Gastrocnemius medialis (tissue), 4 donors: Measurements from ENCODE around the gene APBB2. TPM values are rescaled to one million over a fixed set of nuclear protein-coding genes. Genes with fewer than 3 reads are reported as not detected.
A peak's percentile ranks its signal among the peaks of the same experiment; 100 is the strongest.

ENCODE experiments used
- ATAC-seq, 2 donors: fragments of 150-250 bp; one replicate each; pipeline ENCODE4 v1.9.1; 2016
- DNase-seq, 2 donors: peaks; one replicate each; pipeline ENCODE4 v3.0.0-alpha.2; 2019
- H3K27ac ChIP-seq, 4 donors: fragments of 200-600 bp; sonication (generic); 1 replicate in 1 of 4; 2 replicates in 3 of 4; pipeline ENCODE4 v1.5.1; 2016 to 2018; ENCODE audit warnings: mild to moderate bottlenecking in 2 of 4, moderate library complexity in 1 of 4
- H3K27me3 ChIP-seq, 3 donors: fragments of 200-600 bp; sonication (generic) in 2 of 3; 1 replicate in 1 of 3; 2 replicates in 2 of 3; pipeline versions ENCODE4 v1.5.1 to v1.6.0; 2016 to 2019; ENCODE audit warnings: mild to moderate bottlenecking in 1 of 3, moderate library complexity in 1 of 3
- H3K36me3 ChIP-seq, 2 donors: fragments of 200-600 bp; sonication (generic) in 1 of 2; one replicate each; pipeline ENCODE4 v1.5.1; 2017 to 2018
- H3K4me1 ChIP-seq, 2 donors: fragments of 200-600 bp; sonication (generic) in 1 of 2; one replicate each; pipeline ENCODE4 v1.5.1; 2016 to 2017; ENCODE audit warnings: mild to moderate bottlenecking in 2 of 2
- H3K4me3 ChIP-seq, 4 donors: fragments of 200-600 bp; sonication (generic) in 3 of 4; 1 replicate in 1 of 4; 2 replicates in 3 of 4; pipeline ENCODE4 v1.5.1; 2016 to 2019; ENCODE audit warnings: mild to moderate bottlenecking in 2 of 4
- H3K9me3 ChIP-seq, 3 donors: fragments of 200-600 bp; sonication (generic) in 2 of 3; 1 replicate in 1 of 3; 2 replicates in 2 of 3; pipeline ENCODE4 v1.5.1; 2016 to 2019
- POLR2A ChIP-seq, 2 donors: fragments of 450-650 bp; IDR thresholded peaks; one replicate each; pipeline ENCODE4 v1.6.1; 2017; ENCODE audit warnings: antibody characterized with exemption in 2 of 2, mild to moderate bottlenecking in 2 of 2, moderate library complexity in 2 of 2
- in situ Hi-C, 4 donors: fragments of 200-750 bp; cut with MboI; loops; one replicate each; pipeline versions ENCODE4 v1.15.0 to v1.8.0; 2017; ENCODE audit warnings: low sequenced_read_pairs in 4 of 4
- intact Hi-C: fragments of 100-400 bp; cut with DNase I; formaldehyde crosslinking; loops from one replicate; pipeline ENCODE4 v1.15.1; 2023; ENCODE audit warnings: low total_unique reads
- total RNA-seq, 4 donors: library from RNA; depleted of rRNA; stranded (reverse); fragments of >200 nt; gene quantifications; one replicate each; pipeline versions ENCODE4 v1.1.0 to v1.2.3, GENCODE V29; 2016
- TF ChIP-seq, protein P1 (sequence below), 5 experiments: fragments of 450-650 bp in 3 of 5; fragments of 200-600 bp in 2 of 5; sonication (generic) in 2 of 5; IDR thresholded peaks in 4 of 5; conservative IDR thresholded peaks in 1 of 5; 1 replicate in 4 of 5; 2 replicates in 1 of 5; pipeline ENCODE4 v1.5.1; 2016 to 2019; ENCODE audit warnings: antibody characterized with exemption in 5 of 5, mild to moderate bottlenecking in 3 of 5, moderate library complexity in 3 of 5

APBB2 gene
- total RNA-seq, 4 donors from 2014 or later, result 14.3 to 20.5 (median 14.5) TPM

DNA sequence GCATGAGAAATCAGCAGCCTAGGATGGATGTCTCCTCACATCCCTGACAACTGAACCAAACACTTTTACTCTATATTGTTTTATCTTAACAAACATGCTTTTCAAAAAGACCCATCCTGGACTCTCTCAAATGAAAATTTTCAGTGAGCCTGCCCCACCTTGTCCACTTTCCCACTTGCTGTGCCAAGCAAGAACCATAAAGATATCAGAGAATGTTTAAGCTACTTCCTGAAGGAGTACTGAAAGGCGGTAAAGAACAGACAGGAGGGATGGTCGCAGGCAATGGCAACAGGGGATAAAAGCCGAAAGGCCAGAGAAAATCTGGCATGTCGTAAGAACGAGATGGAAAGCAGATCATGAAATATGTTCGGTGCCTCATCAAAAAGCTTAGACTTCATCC lies 10.5 kb downstream of the APBB2 start:
- no peaks in the 10 kb centered on the region for H3K27me3 ChIP-seq
- H3K4me3 ChIP-seq, result no peak overlapping the region
- H3K4me1 ChIP-seq, result peaks cover 37 to 41% of the 10 kb centered on the region in 2 donors
- peak overlapping the region in 3 of 4 donors; percentile 19 to 34 (median 30) for H3K27ac ChIP-seq
- no peaks in the 10 kb centered on the region for H3K36me3 ChIP-seq
- in situ Hi-C loops, result no loop called here
- intact Hi-C loops, result no loop called here
- TF ChIP-seq POLR2A (IDR thresholded peaks at IDR 0.05), result no peak
- TF ChIP-seq, protein P1, sequence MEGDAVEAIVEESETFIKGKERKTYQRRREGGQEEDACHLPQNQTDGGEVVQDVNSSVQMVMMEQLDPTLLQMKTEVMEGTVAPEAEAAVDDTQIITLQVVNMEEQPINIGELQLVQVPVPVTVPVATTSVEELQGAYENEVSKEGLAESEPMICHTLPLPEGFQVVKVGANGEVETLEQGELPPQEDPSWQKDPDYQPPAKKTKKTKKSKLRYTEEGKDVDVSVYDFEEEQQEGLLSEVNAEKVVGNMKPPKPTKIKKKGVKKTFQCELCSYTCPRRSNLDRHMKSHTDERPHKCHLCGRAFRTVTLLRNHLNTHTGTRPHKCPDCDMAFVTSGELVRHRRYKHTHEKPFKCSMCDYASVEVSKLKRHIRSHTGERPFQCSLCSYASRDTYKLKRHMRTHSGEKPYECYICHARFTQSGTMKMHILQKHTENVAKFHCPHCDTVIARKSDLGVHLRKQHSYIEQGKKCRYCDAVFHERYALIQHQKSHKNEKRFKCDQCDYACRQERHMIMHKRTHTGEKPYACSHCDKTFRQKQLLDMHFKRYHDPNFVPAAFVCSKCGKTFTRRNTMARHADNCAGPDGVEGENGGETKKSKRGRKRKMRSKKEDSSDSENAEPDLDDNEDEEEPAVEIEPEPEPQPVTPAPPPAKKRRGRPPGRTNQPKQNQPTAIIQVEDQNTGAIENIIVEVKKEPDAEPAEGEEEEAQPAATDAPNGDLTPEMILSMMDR (IDR thresholded peaks at IDR 0.05 in 4 of 5, conservative IDR thresholded peaks at IDR 0.05 in 1 of 5), result no peak
- ATAC-seq (no peak), DNase-seq (no peak)
- no peaks in the 10 kb centered on the region for H3K9me3 ChIP-seq

DNA sequence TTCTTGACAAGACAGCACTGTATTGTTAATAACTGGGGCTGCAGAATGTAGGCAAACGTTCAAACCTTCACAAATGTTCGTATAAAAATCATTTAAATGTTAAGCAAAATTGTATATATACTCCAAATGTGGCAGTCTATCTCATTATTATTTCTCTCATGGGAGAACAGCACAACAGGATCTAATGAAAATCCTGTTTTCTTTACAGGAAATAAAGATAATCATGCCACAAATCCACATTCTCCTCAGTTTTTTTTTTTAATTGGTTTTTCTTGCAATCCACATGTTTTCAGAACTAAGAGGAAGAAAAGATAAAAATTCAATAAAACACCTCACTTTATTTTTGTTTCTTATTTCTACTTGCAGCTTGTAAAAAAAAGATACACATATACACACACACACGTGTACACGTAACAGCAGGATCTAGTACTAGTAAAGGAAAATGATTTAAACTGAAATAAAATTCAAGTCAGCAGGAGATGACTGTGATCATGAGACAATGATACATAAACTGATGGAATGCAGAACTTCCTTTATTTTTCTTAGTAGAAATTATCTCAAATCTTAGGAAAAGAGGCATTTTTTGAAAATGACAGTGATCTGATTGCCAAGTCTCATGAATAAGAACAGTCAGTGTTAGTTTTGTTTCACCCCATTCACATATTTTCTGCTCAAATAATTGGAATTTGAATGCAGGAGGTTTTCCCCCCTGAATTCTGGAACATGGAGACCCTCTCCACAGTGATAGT lies 11.3 kb downstream of the APBB2 start:
- H3K27ac ChIP-seq, result peak overlapping the region in 2 of 4 donors; percentile 19 to 34
- no peaks in the 10 kb centered on the region for H3K27me3 ChIP-seq
- TF ChIP-seq, protein P1 (IDR thresholded peaks at IDR 0.05 in 4 of 5, conservative IDR thresholded peaks at IDR 0.05 in 1 of 5), result no peak
- TF ChIP-seq POLR2A (IDR thresholded peaks at IDR 0.05), result no peak
- H3K4me1 ChIP-seq, result peaks cover 43% of the 10 kb centered on the region in 2 donors
- intact Hi-C loops (no loop called here), in situ Hi-C loops (no loop called here)
- DNase-seq (no peak), ATAC-seq (no peak)
- H3K9me3 ChIP-seq, result no peaks in the 10 kb centered on the region
- H3K36me3 ChIP-seq, result no peaks in the 10 kb centered on the region
- H3K4me3 ChIP-seq, result no peak overlapping the region

DNA sequence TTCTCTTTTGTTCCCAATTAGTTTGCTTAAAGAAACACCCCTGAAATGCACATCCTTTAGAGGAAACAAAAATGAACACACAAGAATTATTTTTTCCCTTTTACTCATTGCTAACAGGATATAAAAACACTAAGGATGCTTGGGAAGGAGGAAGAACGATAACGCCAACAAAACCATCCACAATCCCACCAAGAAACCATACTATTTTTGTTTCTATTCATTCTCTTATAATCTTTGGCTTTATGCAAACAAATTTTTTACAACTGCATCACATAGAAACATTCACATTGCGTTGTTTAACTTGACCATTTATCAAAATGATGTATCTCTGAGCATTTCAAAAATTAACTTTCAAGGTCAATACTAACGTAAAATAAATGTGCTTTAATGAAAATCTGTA lies 12.0 kb downstream of the APBB2 start:
- H3K4me3 ChIP-seq, result no peak overlapping the region
- TF ChIP-seq, protein P1 (IDR thresholded peaks at IDR 0.05 in 4 of 5, conservative IDR thresholded peaks at IDR 0.05 in 1 of 5), result no peak
- TF ChIP-seq POLR2A (IDR thresholded peaks at IDR 0.05), result no peak
- no peaks in the 10 kb centered on the region for H3K27me3 ChIP-seq
- H3K27ac ChIP-seq, result peak overlapping the region in 1 of 4 donors; percentile 19
- DNase-seq (no peak), ATAC-seq (no peak)
- H3K4me1 ChIP-seq, result peaks cover 40 to 41% of the 10 kb centered on the region in 2 donors
- in situ Hi-C loops, result no loop called here
- intact Hi-C loops, result no loop called here
- no peaks in the 10 kb centered on the region for H3K36me3 ChIP-seq
- no peaks in the 10 kb centered on the region for H3K9me3 ChIP-seq

DNA sequence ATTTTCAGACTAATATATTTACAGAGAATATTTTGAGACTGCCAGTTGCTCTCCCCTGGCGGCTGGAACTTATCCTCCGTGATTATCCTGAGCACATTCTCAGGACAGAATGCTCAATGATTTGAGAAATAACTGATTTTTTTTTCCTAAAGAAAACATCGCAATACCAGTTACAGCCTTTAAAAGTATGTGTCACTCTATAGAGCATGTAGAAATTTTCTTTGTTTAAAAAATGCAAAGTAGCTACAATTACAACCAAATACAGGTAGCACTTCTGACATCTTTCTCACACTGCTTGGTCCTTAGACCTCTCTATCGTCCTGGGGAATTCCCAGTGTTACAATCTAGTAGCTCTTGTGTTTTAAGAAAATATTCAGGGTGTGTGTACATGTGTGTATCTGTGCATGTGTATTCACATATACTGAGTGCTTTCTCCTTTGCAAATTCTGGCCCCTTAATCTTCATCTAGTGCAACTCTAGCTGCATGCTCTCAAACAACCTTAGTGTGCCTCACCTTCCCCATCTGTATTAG lies 13.8 kb downstream of the APBB2 start:
- intact Hi-C loops (no loop called here), in situ Hi-C loops (no loop called here)
- TF ChIP-seq, protein P1 (IDR thresholded peaks at IDR 0.05 in 4 of 5, conservative IDR thresholded peaks at IDR 0.05 in 1 of 5), result no peak
- no peak for DNase-seq
- no peak overlapping the region for H3K4me3 ChIP-seq
- H3K4me1 ChIP-seq, result peaks cover 29 to 33% of the 10 kb centered on the region in 2 donors
- no peak for ATAC-seq
- no peaks in the 10 kb centered on the region for H3K9me3 ChIP-seq
- H3K36me3 ChIP-seq, result no peaks in the 10 kb centered on the region
- no peak overlapping the region for H3K27ac ChIP-seq
- no peaks in the 10 kb centered on the region for H3K27me3 ChIP-seq
